ENCODE data around the gene MRPS12. TPM values are rescaled to one million over a fixed set of nuclear protein-coding genes. Genes with fewer than 3 reads are reported as not detected.

MRPS12 gene
- total and polyA plus RNA-seq, 10 donors = 23.2 to 47.8 (median 27.7) TPM

GRCh38 chr19:38979812-38980211 is 49.1 kb downstream of the MRPS12 start:
- peaks cover 0 to 40% (median 18%) of the 10 kb centered on the region in 7 donors for H3K27me3 ChIP-seq (replicated peaks in 1 of 7)
- H3K36me3 ChIP-seq = no peaks in the 10 kb centered on the region
- H3K4me1 ChIP-seq = peaks cover 0 to 17% (median 8%) of the 10 kb centered on the region in 6 donors
- peaks cover 0 to 22% (median 15%) of the 10 kb centered on the region in 8 donors for H3K9me3 ChIP-seq
- 60 to 89% (median 77%) methylated on average over 5 of the region's 5 CpGs for WGBS, 5 donors
- intact Hi-C loops (cut with DNase I; ENCODE audit: low total_unique reads) = no loop called here
- H3K27ac ChIP-seq = no peak overlapping the region
- TF ChIP-seq POLR2A (IDR thresholded peaks at IDR 0.05) (no peak), POLR2AphosphoS5 (IDR thresholded peaks at IDR 0.05) (no peak)
- TF ChIP-seq, protein P1, sequence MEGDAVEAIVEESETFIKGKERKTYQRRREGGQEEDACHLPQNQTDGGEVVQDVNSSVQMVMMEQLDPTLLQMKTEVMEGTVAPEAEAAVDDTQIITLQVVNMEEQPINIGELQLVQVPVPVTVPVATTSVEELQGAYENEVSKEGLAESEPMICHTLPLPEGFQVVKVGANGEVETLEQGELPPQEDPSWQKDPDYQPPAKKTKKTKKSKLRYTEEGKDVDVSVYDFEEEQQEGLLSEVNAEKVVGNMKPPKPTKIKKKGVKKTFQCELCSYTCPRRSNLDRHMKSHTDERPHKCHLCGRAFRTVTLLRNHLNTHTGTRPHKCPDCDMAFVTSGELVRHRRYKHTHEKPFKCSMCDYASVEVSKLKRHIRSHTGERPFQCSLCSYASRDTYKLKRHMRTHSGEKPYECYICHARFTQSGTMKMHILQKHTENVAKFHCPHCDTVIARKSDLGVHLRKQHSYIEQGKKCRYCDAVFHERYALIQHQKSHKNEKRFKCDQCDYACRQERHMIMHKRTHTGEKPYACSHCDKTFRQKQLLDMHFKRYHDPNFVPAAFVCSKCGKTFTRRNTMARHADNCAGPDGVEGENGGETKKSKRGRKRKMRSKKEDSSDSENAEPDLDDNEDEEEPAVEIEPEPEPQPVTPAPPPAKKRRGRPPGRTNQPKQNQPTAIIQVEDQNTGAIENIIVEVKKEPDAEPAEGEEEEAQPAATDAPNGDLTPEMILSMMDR (IDR thresholded peaks at IDR 0.05 in 8 of 11, conservative IDR thresholded peaks at IDR 0.05 in 3 of 11) = no peak
- H3K4me3 ChIP-seq = no peak overlapping the region
- no peak for DNase-seq

GRCh38 chr19:38980583-38981374 is 50.0 kb downstream of the MRPS12 start:
- no peak overlapping the region for H3K27ac ChIP-seq
- H3K27me3 ChIP-seq (replicated peaks in 1 of 7) = peaks cover 0 to 30% (median 9%) of the 10 kb centered on the region in 7 donors
- H3K4me1 ChIP-seq = peaks cover 0 to 8% (median under 1%) of the 10 kb centered on the region in 6 donors
- no peaks in the 10 kb centered on the region for H3K36me3 ChIP-seq
- peaks cover 0 to 30% (median 23%) of the 10 kb centered on the region in 8 donors for H3K9me3 ChIP-seq
- intact Hi-C loops (cut with DNase I; ENCODE audit: low total_unique reads) = no loop called here
- WGBS, 5 donors = 78 to 97% (median 92%) methylated on average over 5 to 10 of the region's 10 CpGs
- no peak for DNase-seq
- TF ChIP-seq POLR2AphosphoS5 (IDR thresholded peaks at IDR 0.05) (no peak), POLR2A (IDR thresholded peaks at IDR 0.05) (no peak)
- TF ChIP-seq, protein P1 (IDR thresholded peaks at IDR 0.05 in 8 of 11, conservative IDR thresholded peaks at IDR 0.05 in 3 of 11) = no peak
- H3K4me3 ChIP-seq = no peak overlapping the region

Other genes with a start within 250 kb of the MRPS12 start
- gene CAPN12, start 186.5 kb upstream of the MRPS12 start, total RNA-seq = 10 to 100 TPM in 5 of 7 donors, 1 to 10 TPM in 2; 9.0 to 25.6 (median 12.6) TPM
- 10 to 100 TPM; 15.2 to 33.3 (median 29.1) TPM for gene CAPN12, start 186.5 kb upstream of the MRPS12 start, polyA plus RNA-seq
- gene LGALS7, start 157.4 kb upstream of the MRPS12 start, total RNA-seq = 1 to 10 TPM in 1 of 7 donors, not detected in 6; 4.4 TPM
- gene LGALS7, start 157.4 kb upstream of the MRPS12 start, polyA plus RNA-seq = 1 to 10 TPM in 2 of 3 donors, under 1 TPM in 1; 0.52 to 7.4 (median 5.1) TPM
- 10 to 100 TPM in 2 of 7 donors, 1 to 10 TPM in 2, not detected in 3; 1.1 to 60.3 (median 17.5) TPM for gene LGALS7B, start 141.7 kb upstream of the MRPS12 start, total RNA-seq
- 100 to 1,000 TPM in 2 of 3 donors, 1 to 10 TPM in 1; 1.1 to 167 (median 116) TPM for gene LGALS7B, start 141.7 kb upstream of the MRPS12 start, polyA plus RNA-seq
- 1 to 10 TPM; 1.1 to 7.5 (median 2.8) TPM for gene LGALS4, start 118.0 kb upstream of the MRPS12 start, total RNA-seq
- gene LGALS4, start 118.0 kb upstream of the MRPS12 start, polyA plus RNA-seq = 1 to 10 TPM; 2.9 to 9.6 (median 9.3) TPM
- 100 to 1,000 TPM; 119 to 293 (median 191) TPM for gene ECH1, start 99.2 kb upstream of the MRPS12 start, total RNA-seq
- 100 to 1,000 TPM; 196 to 370 (median 216) TPM for gene ECH1, start 99.2 kb upstream of the MRPS12 start, polyA plus RNA-seq
- gene HNRNPL, start 81.0 kb upstream of the MRPS12 start, total RNA-seq = 100 to 1,000 TPM; 188 to 357 (median 294) TPM
- gene HNRNPL, start 81.0 kb upstream of the MRPS12 start, polyA plus RNA-seq = 100 to 1,000 TPM; 147 to 175 (median 168) TPM
- 10 to 100 TPM; 14.5 to 31.3 (median 26.5) TPM for gene RINL, start 52.7 kb upstream of the MRPS12 start, total RNA-seq
- gene RINL, start 52.7 kb upstream of the MRPS12 start, polyA plus RNA-seq = 10 to 100 TPM; 26.6 to 42.5 (median 36.0) TPM
- gene SIRT2, start 31.3 kb upstream of the MRPS12 start, total RNA-seq = 10 to 100 TPM; 44.5 to 81.0 (median 61.8) TPM
- gene SIRT2, start 31.3 kb upstream of the MRPS12 start, polyA plus RNA-seq = 10 to 100 TPM; 25.8 to 45.1 (median 30.7) TPM
- gene NFKBIB, start 31.0 kb upstream of the MRPS12 start, total RNA-seq = 10 to 100 TPM; 18.1 to 29.0 (median 21.1) TPM
- 10 to 100 TPM; 22.8 to 33.5 (median 23.5) TPM for gene NFKBIB, start 31.0 kb upstream of the MRPS12 start, polyA plus RNA-seq
- gene CCER2, start 18.8 kb upstream of the MRPS12 start, total RNA-seq = 1 to 10 TPM in 1 of 7 donors, under 1 TPM in 3, not detected in 3; 0.34 to 1.1 (median 0.57) TPM
- 1 to 10 TPM in 1 of 3 donors, under 1 TPM in 2; 0.77 to 2.9 (median 0.86) TPM for gene CCER2, start 18.8 kb upstream of the MRPS12 start, polyA plus RNA-seq
- gene SARS2, start 181 bp upstream of the MRPS12 start, total RNA-seq = 10 to 100 TPM; 12.5 to 37.4 (median 24.6) TPM
- 10 to 100 TPM; 25.6 to 70.3 (median 50.7) TPM for gene SARS2, start 181 bp upstream of the MRPS12 start, polyA plus RNA-seq
- 1 to 10 TPM; 3.6 to 7.7 (median 5.0) TPM for gene FBXO17, start 44.8 kb downstream of the MRPS12 start, total RNA-seq
- 1 to 10 TPM in 2 of 3 donors, under 1 TPM in 1; 0.91 to 2.6 (median 2.2) TPM for gene FBXO17, start 44.8 kb downstream of the MRPS12 start, polyA plus RNA-seq
- gene FBXO27, start 101.6 kb downstream of the MRPS12 start, total RNA-seq = 1 to 10 TPM in 5 of 7 donors, under 1 TPM in 2; 0.26 to 4.2 (median 1.9) TPM
- under 1 TPM; 0.10 to 0.99 (median 0.61) TPM for gene FBXO27, start 101.6 kb downstream of the MRPS12 start, polyA plus RNA-seq
- not detected for gene ACP7, start 153.4 kb downstream of the MRPS12 start, total RNA-seq
- gene ACP7, start 153.4 kb downstream of the MRPS12 start, polyA plus RNA-seq = not detected
- gene PAK4, start 194.8 kb downstream of the MRPS12 start, total RNA-seq = 10 to 100 TPM in 6 of 7 donors, 1 to 10 TPM in 1; 9.5 to 27.8 (median 19.8) TPM
- 10 to 100 TPM in 1 of 3 donors, 1 to 10 TPM in 2; 5.2 to 13.4 (median 7.7) TPM for gene PAK4, start 194.8 kb downstream of the MRPS12 start, polyA plus RNA-seq

Measured in spleen (tissue), 11 donors.